Measurements from ENCODE around the gene HERPUD1.
A peak's percentile ranks its signal among the peaks of the same experiment; 100 is the strongest.

HERPUD1 gene

DNA sequence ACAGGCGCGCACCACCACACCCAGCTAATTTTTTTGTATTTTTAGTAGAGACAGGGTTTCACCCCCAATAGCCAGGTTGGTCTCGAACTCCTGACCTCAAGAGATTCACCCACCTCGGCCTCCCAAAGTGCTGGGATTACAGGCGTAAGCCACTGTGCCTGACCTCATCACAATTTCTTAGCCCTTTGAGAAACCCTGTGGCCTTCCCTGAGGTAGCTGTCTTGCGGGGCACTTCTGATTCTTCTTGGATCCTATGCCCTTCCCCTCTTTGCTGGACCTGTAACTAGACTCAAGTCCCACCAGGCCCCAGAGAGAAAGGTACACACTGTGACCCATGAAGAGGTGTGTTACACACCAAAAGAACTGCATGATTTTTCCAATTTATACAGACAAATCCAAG lies 16.3 kb downstream of the HERPUD1 start:
- H2AFZ ChIP-seq (ENCODE audit: low read length) = no peak overlapping the region
- no peaks in the 10 kb centered on the region for H3K27me3 ChIP-seq (replicated peaks; ENCODE audit: insufficient read depth, low read length)
- H3K27ac ChIP-seq (ENCODE audit: low read length) = peak overlapping the region; percentile 5; the same call in 1 of the 2 replicates
- H3K9me3 ChIP-seq (replicated peaks; ENCODE audit: insufficient read depth, low read length) = no peaks in the 10 kb centered on the region
- no peak overlapping the region for H3K9ac ChIP-seq (ENCODE audit: low read length)
- H3F3A ChIP-seq (ENCODE audit: insufficient read depth, low read length) = peaks cover 76% of the 10 kb centered on the region
- no peaks in the 10 kb centered on the region for H3K9me2 ChIP-seq (replicated peaks; ENCODE audit: insufficient read depth, low read length)
- no peak overlapping the region for H3K4me2 ChIP-seq (ENCODE audit: low read depth, low read length)
- H3K79me2 ChIP-seq (ENCODE audit: low read length) = peaks cover 3% of the 10 kb centered on the region; the same call in 1 of the 2 replicates
- H3K4me3 ChIP-seq (ENCODE audit: low read length) = no peak overlapping the region
- H3K4me1 ChIP-seq (ENCODE audit: low read length) = peaks cover 25% of the 10 kb centered on the region
- DNase-seq = no peak
- H4K20me1 ChIP-seq (ENCODE audit: insufficient read depth, low read length) = peaks cover 17% of the 10 kb centered on the region
- peaks cover 15% of the 10 kb centered on the region; the same call in 1 of the 2 replicates for H3K36me3 ChIP-seq (replicated peaks; ENCODE audit: insufficient read depth, low read length)
- TF ChIP-seq EZH2 (optimal IDR thresholded peaks at IDR 0.05; ENCODE audit: low read depth, low read length) (no peak), EZH2phosphoT487 (IDR thresholded peaks at IDR 0.05; ENCODE audit: low read length) (no peak)
- TF ChIP-seq, protein P1, sequence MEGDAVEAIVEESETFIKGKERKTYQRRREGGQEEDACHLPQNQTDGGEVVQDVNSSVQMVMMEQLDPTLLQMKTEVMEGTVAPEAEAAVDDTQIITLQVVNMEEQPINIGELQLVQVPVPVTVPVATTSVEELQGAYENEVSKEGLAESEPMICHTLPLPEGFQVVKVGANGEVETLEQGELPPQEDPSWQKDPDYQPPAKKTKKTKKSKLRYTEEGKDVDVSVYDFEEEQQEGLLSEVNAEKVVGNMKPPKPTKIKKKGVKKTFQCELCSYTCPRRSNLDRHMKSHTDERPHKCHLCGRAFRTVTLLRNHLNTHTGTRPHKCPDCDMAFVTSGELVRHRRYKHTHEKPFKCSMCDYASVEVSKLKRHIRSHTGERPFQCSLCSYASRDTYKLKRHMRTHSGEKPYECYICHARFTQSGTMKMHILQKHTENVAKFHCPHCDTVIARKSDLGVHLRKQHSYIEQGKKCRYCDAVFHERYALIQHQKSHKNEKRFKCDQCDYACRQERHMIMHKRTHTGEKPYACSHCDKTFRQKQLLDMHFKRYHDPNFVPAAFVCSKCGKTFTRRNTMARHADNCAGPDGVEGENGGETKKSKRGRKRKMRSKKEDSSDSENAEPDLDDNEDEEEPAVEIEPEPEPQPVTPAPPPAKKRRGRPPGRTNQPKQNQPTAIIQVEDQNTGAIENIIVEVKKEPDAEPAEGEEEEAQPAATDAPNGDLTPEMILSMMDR (IDR thresholded peaks at IDR 0.05; ENCODE audit: low read length) = no peak

DNA sequence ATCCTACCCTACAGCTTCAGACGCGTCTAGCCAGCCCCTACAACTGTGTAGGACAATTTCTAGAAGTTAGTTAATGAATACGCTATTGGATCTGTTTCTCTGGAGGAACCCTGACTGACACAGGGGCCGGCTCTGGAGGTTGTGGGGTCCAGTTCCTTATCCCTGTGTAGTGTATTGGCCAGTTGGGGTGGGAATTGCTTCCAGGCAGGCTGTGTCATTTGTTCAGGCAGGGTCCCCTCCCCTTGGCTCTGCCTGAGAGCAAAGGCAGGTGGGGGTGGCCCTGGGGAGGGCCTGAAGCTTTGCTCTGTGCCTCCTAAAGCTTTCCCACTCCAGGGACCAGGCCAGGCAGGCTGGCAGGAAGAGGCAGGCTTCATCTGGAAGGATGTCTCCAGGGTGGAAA lies 18.1 kb downstream of the HERPUD1 start:
- H3K27me3 ChIP-seq (replicated peaks; ENCODE audit: insufficient read depth, low read length) = no peaks in the 10 kb centered on the region
- H3K4me1 ChIP-seq (ENCODE audit: low read length) = peaks cover 16% of the 10 kb centered on the region
- DNase-seq = no peak
- H3K9me3 ChIP-seq (replicated peaks; ENCODE audit: insufficient read depth, low read length) = no peaks in the 10 kb centered on the region
- 0 out of 2 replicates have a peak, but pooled peaks cover 4% of the 10 kb centered on the region for H4K20me1 ChIP-seq (ENCODE audit: insufficient read depth, low read length)
- peaks cover 58% of the 10 kb centered on the region for H3F3A ChIP-seq (ENCODE audit: insufficient read depth, low read length)
- no peak overlapping the region for H3K4me3 ChIP-seq (ENCODE audit: low read length)
- H3K27ac ChIP-seq (ENCODE audit: low read length) = peak overlapping the region; percentile 48; the same call in 1 of the 2 replicates
- TF ChIP-seq EZH2 (optimal IDR thresholded peaks at IDR 0.05; ENCODE audit: low read depth, low read length) (no peak), EZH2phosphoT487 (IDR thresholded peaks at IDR 0.05; ENCODE audit: low read length) (no peak)
- TF ChIP-seq, protein P1 (IDR thresholded peaks at IDR 0.05; ENCODE audit: low read length) = no peak
- no peak overlapping the region for H2AFZ ChIP-seq (ENCODE audit: low read length)
- no peak overlapping the region for H3K4me2 ChIP-seq (ENCODE audit: low read depth, low read length)
- no peaks in the 10 kb centered on the region for H3K79me2 ChIP-seq (ENCODE audit: low read length)
- H3K9me2 ChIP-seq (replicated peaks; ENCODE audit: insufficient read depth, low read length) = no peaks in the 10 kb centered on the region
- H3K9ac ChIP-seq (ENCODE audit: low read length) = no peak overlapping the region
- H3K36me3 ChIP-seq (replicated peaks; ENCODE audit: insufficient read depth, low read length) = 0 out of 2 replicates have a peak, but pooled peaks cover under 1% of the 10 kb centered on the region

DNA sequence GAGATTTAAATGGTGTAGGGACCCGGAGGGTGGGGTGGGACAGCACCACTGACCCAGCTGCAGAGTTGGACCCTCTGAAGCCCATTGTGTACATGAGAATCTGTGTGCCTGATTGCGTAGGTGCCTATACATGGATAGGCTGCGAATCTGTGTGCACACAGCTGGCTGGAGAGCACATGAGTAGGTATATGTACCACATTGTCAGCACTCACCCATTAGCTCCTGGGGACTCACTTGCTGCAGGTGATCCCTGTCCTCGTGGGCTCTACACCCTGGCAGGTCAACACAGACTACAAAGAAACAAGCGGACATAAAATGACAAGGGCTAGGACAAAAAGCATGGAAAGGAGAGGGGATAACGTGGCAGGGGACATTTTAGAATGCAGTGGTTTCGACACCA lies 18.5 kb downstream of the HERPUD1 start:
- Histone ChIP-seq H3K79me2 (ENCODE audit: low read length) (no peaks in the 10 kb centered on the region), H2AFZ (ENCODE audit: low read length) (no peak overlapping the region), H4K20me1 (ENCODE audit: insufficient read depth, low read length) (0 out of 2 replicates have a peak, but pooled peaks cover under 1% of the 10 kb centered on the region), H3K4me1 (ENCODE audit: low read length) (peaks cover 16% of the 10 kb centered on the region), H3K4me3 (ENCODE audit: low read length) (no peak overlapping the region), H3K4me2 (ENCODE audit: low read depth, low read length) (peak overlapping the region; percentile 55), H3K9me2 (replicated peaks; ENCODE audit: insufficient read depth, low read length) (no peaks in the 10 kb centered on the region), H3K27ac (ENCODE audit: low read length) (peak overlapping the region; percentile 48; the same call in 1 of the 2 replicates), H3K9me3 (replicated peaks; ENCODE audit: insufficient read depth, low read length) (no peaks in the 10 kb centered on the region), H3K27me3 (replicated peaks; ENCODE audit: insufficient read depth, low read length) (no peaks in the 10 kb centered on the region), H3F3A (ENCODE audit: insufficient read depth, low read length) (peaks cover 54% of the 10 kb centered on the region), H3K9ac (ENCODE audit: low read length) (peak overlapping the region; percentile 2; the same call in 1 of the 2 replicates), H3K36me3 (replicated peaks; ENCODE audit: insufficient read depth, low read length) (no peaks in the 10 kb centered on the region)
- TF ChIP-seq EZH2phosphoT487 (IDR thresholded peaks at IDR 0.05; ENCODE audit: low read length) (no peak), EZH2 (optimal IDR thresholded peaks at IDR 0.05; ENCODE audit: low read depth, low read length) (no peak)
- TF ChIP-seq, protein P1 (IDR thresholded peaks at IDR 0.05; ENCODE audit: low read length) = no peak
- no peak for DNase-seq

All from MM.1S (cell line).